Fibroblast of skin of back (primary cell): ENCODE measurements around the gene CTDSPL.
A peak's percentile ranks its signal among the peaks of the same experiment; 100 is the strongest.
"Not testable (repeated sequence)": the region's sequence is repeated elsewhere in the genome, so short reads cannot be mapped to it uniquely, and the experiment has no call there.

Source experiments
- DNase-seq: peaks from one replicate; pipeline ENCODE4 v3.0.0-alpha.2; 2013

CTDSPL gene

GRCh38 chr3:38020342-38020726 is 158.7 kb downstream of the CTDSPL start:
- DNase-seq, result no peak

- DNase-seq, result no peak
These were observed 159.5 kb downstream of the CTDSPL start for GRCh38 chr3:38021196-38021595.

- no peak for DNase-seq
These were observed 160.6 kb downstream of the CTDSPL start for GRCh38 chr3:38022301-38022700.

- no peak for DNase-seq
These were observed 161.4 kb downstream of the CTDSPL start for GRCh38 chr3:38022896-38023709.

- no peak for DNase-seq
These were observed 165.2 kb downstream of the CTDSPL start for GRCh38 chr3:38026856-38027255.

- no peak for DNase-seq
These were observed 166.1 kb downstream of the CTDSPL start for GRCh38 chr3:38027466-38028465.

GRCh38 chr3:38028621-38029361 is 167.1 kb downstream of the CTDSPL start:
- DNase-seq, result no peak

- DNase-seq, result peak; percentile 78
These were observed 167.9 kb downstream of the CTDSPL start, which contains the start of gene PLCD1 for GRCh38 chr3:38029400-38030125. Gene PLCD1, minus strand, starts transcription at chr3:38029642. Its CDS starts 103 bp downstream, at chr3:38029539.

- no peak for DNase-seq
These were observed 168.7 kb downstream of the CTDSPL start for GRCh38 chr3:38030126-38031021.

- DNase-seq, result peak; percentile 43
These were observed 169.6 kb downstream of the CTDSPL start for GRCh38 chr3:38031022-38031994.

- DNase-seq, result no peak
These were observed 170.7 kb downstream of the CTDSPL start for GRCh38 chr3:38032328-38032865.

- not testable (repeated sequence) for DNase-seq
These were observed 171.9 kb downstream of the CTDSPL start for GRCh38 chr3:38033586-38033985.
